ENCODE measurements around the gene MBTD1.
"Not testable (repeated sequence)": the region's sequence is repeated elsewhere in the genome, so short reads cannot be mapped to it uniquely, and the experiment has no call there.

MBTD1 gene

DNA sequence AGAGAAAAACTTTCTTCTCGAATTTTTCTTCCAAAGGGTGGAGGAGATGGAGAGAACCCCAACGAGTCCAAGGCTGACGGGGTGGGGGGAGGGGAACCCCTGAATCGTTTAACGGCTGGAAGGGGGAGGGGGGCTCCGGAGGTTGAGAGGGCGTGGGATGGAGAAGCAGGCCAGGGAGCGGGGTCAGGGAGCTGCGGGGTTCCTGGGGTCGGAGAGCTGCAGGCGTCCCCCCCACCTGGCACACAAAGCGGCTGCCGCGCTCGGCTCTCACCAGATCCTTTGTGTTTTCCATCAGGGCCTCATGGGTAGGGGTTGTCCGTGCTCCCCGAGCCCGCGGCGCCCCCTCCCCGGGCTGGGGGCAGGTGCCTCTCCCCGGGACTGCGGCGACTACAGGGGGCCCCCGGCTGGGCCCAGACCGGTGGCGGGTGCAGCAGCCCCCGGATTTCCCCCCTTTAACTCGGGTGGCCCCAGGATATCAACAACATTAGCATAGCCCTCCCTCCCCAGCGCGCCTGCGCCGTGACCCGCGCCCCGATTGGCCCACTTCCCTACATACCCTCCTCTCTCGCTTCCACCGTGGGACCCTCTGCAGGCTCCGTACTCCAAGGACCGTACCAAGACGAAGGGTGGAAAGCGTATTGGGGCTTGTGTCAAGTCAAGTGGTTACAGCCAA, at the start of gene MBTD1:
TSS of gene MBTD1 (minus strand) at position 486 of the 673 bp plus-strand sequence. CDS start 34,888 bp downstream, outside the sequence.
- peak; percentile 86 for DNase-seq (ENCODE audit: low read depth)

DNA sequence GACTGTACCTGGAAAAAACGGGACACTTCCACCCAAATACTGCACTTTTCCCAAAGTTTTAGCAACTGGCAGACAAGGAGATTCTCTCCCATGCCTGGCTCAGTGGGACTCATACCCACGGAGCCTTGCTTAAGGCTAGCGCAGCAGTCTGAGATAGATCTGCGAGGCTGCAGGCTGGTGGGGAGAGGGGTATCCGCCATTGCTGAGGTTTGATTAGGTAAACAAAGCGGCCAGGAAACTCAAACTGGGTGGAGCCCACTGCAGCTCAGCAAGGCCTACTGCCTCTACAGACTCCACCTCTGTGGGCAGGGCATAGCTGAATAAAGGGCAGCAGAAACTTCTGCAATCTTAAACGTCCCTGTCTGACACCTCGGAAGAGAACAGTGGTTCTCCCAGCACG, 45.3 kb upstream of the MBTD1 start:
- DNase-seq (ENCODE audit: low read depth) = no peak

DNA sequence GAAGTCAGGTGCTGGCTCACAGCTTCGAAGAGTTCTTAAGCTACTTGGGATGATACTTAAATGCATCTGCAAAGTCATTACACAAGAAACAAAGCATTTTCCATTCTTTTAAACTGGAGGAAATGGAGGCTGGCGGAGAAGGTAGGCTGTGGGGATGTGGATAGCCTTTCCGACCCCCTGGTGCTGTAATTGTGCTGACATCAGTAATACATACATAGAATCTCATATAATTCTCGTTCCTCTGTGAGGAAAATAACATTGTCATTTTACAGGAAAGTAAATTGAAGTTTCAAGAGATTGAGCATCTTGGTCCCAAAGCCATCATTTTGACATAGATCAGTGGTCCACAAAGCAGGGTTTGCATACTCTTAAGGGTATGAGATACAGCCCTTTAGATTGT, 40.0 kb upstream of the MBTD1 start:
- DNase-seq (ENCODE audit: low read depth) = no peak

DNA sequence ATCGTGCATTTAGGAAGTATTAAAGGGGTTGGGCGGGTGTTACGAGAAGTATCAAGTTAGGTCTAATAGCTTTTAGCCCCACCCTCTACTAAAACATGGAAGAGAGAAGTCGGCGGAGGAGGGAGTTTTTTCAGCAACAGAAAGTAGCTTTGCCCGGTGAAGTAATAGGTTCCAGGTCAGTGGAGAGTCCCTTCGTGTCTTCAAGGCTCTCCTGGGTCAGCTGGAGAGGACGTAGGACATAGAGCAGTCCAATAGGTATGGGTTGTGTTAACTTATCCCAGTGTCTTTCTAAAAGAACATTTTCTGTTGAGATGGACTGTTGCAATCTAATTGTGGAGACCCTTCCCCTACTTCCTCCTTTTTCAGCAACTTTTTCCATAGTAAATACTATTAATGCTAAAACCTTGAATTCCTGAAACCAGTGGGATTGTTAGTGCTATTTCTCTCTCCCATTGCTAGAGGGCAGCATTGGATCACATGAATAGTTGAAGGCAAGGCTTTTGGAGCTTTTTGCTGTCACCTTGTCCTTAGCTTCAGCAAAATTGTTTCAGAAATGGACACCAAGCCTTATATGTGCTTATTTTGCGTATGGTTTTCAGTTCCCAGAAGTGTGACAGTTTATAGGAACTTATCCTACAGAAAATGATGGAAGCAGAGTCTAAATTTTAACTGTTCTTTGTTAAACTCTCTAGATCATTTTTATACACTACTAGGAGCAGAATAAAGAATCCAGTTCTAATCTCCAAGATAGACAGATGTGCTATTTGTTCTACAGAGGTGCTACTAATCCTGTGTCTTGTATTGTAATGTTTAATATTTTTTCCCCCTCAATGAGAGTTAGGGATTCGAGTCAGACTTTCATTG, 38.9 kb upstream of the MBTD1 start:
- DNase-seq (ENCODE audit: low read depth) = no peak

DNA sequence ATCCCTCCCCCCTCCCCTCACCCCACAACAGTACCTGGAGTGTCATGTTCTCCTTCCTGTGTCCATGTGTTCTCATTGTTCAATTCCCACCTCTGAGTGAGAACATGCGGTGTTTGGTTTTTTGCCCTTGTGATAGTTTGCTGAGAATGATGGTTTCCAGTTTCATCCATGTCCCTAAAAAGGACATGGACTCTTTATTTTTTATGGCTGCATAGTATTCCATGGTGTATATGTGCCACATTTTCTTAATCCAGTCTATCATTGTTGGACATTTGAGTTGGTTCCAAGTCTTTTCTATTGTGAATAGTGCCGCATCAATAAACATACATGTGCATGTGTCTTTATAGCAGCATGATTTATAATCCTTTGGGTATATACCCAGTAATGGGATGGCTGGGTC, 34.5 kb upstream of the MBTD1 start:
- DNase-seq (ENCODE audit: low read depth) = not testable (repeated sequence)

DNA sequence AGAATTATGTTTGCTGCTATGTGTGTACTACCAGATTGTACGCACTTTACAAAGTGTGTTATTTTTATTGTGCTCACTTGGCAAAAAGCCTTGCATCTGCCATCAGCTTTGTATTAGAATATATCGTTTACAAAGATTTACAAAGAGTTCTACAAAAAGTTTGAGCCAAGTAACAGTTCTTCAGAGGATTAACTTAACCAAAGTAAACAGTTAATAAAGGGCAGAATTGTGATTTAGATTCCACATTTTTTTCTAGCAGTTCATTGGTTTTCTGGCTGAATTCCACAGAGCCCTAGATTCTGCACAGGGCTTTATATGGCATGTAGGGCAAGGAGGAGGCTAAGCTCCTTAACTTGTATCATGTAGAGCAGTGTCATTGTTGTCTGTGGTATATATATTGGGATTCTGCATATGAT, 29.9 kb upstream of the MBTD1 start:
- no peak for DNase-seq (ENCODE audit: low read depth)

DNA sequence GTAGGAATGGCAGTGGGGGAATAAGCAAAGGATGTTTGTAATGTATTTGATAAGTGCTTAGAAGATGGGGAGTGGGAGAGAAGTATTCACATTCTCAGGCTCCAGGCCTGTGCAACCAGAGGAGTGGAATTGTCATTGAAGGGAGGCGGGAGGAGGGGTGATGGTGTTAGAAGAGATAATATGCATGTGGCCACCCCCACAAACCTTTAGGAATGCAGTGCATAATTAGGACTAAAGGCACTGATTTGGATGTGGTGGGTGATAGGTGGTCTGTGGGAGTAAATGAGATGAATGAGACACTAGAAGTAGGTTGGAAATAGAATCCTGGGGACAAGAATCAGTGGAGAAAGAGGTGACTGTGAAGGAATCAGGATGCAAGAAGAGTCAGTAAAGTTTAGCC, 27.6 kb upstream of the MBTD1 start:
- no peak for DNase-seq (ENCODE audit: low read depth)

DNA sequence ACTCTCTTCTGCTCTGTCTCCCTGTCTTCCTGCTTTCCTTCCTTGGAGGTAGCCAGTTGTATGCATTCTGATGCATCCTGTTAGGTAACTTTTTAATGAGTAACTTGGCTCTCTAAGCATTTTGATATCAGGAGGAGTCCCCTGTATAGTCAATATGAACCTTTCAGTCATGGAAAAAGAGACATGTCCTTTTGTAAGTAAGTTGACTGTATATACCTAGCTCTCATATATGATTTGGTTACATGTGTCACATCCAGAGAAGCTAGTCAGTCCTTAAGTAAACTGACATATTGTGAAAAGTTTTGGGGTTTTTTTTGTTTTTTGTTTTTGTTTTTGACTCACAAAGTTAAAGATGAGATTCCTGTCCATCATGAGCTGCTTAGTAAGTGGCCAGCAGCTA, 19.3 kb upstream of the MBTD1 start:
- no peak for DNase-seq (ENCODE audit: low read depth)

DNA sequence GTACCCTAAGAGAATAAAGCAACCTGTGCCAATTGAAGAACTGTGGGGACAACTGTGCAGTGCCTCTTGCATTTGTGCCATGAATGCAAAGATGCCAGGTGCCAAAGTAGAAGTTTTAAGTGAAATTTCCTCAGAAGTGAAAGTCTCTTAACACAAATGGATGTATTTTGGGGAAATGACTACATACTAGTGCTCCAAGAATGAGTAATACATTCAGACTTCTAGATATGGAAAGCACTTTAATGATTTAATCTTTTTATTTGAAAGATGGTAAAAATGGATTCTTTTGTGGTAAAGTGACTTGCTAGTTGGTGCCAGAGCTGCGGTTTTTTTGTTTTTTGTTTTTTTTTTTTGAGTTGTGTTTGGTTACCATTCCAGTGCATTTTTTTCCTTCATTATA, 15.5 kb upstream of the MBTD1 start:
- no peak for DNase-seq (ENCODE audit: low read depth)

DNA sequence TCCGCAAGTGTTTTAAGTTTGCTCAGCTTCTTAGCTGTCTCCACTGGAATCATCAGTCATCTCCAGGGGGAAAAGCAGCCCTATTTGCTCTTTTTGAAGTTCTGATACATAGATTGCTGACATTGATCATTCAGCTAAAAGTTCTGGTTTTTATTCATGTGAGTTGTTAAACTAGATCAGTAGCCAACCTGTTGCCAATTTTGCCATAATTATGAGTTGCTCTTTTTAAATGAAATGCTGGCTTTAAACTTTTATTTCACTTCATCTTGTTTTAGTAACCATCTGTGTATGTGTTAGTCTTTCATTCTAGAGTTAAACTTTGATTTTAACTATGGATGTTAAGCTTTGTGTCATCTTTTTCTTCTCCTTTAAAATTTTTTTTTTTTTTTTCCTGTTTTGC, 13.0 kb upstream of the MBTD1 start:
- no peak for DNase-seq (ENCODE audit: low read depth)

DNA sequence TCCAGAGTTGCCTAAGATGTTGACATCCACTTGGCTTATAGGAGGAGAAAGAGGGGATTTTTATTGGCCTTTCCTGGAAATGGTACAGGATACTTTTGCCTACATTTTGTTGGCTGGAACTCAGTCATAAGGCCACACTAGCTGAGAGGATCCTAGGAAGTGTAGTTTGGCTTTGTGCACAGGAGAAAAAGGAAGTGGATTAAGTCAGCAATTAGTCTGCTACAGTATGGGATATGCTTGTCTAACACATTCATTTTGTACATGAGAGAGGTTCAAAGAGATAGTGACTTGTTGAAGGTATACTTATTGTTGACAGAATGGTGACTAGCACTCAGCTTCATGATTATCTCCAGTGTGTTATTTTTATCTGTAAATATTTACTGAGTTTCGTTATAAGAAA, 10.8 kb upstream of the MBTD1 start:
- no peak for DNase-seq (ENCODE audit: low read depth)

DNA sequence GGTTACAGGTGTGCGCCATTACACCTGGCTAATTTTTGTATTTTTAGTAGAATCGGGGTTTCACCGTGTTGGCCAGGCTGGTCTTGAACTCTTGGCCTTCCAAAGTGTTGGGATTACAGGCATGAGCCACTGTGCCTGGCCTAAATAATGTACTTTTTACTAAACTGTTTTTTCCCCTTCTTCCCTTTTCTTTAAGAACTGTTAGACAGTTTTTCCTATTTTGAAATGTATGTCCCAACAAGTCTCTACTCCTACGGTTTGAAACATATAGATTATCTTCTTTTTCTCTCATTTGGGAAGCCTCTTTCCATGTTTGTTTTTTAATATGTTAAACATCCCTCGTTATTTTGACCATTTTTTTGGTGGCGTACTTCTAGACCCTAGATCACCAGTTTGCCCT, 10.1 kb upstream of the MBTD1 start:
- DNase-seq (ENCODE audit: low read depth) = no peak

DNA sequence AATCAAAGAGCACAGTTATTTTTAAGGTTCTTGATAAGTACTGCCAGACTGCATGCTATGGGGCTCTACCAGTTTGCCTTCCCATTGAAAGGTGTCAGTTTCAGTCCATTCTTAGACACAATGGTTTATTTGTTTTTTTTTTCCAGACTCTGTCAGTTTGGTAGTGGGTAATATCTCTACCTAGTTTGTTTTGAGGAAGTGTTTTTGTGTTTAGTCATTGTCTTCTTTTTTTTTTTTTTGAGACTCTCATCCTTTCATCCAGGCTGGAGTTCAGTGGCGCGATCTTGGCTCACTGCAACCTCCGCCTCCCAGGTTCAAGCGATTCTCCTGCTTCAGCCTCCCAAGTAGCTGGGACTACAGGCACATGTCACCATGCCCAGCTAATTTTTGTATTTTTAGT, 4.6 kb upstream of the MBTD1 start:
- not testable (repeated sequence) for DNase-seq (ENCODE audit: low read depth)

DNA sequence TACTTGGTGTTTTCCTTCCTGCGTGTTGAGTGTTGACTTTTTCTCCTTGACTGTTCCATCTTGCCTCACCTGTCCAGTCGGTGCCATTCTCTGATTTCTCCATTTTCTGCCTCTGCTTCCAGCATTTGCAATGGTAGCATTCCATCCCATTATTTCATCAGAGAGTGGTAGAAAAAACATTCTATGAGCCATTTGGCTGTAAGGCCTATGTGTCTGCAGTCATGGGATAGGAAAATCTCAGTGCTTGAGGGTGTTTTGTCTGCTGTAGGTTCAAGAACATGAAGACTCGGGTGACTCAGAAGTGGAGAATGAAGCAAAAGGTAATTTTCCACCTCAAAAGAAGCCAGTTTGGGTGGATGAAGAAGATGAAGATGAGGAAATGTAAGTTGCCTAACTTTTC, 3.2 kb upstream of the MBTD1 start:
- no peak for DNase-seq (ENCODE audit: low read depth)

DNA sequence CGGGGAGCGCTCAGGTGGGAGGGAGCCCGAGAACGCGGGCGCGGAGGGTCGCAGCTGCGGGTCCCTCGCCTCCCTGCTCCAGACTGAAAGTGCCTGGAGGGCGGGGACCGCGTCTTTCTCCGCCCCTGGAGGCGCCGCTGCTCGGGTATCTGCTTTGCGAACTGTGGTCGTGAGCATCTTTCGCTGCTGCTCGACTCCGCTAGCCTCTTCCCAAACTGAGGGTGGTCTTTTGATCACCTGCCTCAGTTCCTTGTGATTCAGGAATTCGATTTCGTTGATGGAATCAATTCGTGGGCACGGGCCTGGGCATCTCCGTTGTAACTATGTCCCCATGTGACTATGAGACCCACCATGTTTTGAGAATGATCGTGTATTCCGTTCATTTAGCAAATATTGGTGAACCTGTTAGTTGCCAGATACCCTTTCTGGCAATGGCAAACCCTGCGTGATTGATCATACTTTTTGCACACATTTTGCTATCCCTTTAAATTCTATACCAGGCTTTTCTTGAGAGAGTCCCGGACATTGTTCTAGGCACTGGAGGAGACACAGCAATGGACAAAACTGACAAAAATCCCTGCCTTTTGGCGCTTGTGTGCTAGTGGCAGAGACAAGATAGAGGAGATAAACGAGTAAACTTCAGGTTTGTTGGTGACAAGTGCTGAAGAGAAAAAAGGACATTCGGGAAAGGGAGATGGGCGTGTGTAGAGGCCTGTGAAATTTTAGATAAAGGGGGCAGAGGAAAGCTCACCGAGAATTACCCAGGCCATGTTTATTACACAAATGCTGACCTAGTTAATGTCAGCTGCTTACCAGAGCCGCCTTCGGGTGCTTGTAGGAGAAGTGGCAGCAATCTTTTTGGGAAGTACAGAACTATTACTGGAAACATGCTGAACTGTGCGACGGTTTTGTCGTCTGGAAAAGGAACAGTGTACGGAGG, 1.4 kb upstream of the MBTD1 start:
- DNase-seq (ENCODE audit: low read depth) = no peak

DNA sequence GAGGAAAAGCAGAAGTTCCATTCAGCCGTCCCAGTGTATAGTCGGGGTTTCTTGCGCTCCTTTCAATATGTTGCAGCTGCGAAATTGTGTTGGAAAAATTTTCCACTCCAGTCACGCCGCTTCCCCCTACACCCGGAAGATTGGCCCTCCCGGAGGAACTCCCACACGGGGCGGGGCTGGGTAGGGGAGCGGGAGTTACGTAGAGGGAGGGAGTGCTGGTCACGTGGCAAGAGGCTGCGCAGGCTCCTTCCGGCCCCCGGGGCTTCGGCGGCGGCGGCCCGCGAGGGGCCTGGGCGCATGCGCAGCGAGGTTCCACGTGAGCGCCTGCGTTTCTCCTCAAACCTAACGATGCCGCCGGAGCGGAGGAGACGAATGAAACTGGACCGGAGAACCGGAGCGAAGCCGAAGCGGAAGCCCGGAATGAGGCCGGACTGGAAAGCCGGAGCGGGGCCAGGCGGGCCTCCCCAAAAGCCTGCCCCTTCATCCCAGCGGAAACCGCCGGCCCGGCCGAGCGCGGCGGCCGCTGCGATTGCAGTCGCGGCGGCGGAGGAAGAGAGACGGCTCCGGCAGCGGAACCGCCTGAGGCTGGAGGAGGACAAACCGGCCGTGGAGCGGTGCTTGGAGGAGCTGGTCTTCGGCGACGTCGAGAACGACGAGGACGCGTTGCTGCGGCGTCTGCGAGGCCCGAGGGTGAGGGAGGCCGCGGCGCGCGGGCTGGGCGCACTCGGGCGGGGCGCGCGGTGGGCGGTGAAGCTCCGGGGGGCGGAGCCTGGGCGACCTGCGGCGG, 581 bp upstream of the MBTD1 start, which contains the start of gene UTP18:
TSS of gene UTP18 (plus strand) at position 310 of the 787 bp plus-strand sequence. CDS start at position 349, 39 bp downstream.
- DNase-seq (ENCODE audit: low read depth) = peak; percentile 96

DNA sequence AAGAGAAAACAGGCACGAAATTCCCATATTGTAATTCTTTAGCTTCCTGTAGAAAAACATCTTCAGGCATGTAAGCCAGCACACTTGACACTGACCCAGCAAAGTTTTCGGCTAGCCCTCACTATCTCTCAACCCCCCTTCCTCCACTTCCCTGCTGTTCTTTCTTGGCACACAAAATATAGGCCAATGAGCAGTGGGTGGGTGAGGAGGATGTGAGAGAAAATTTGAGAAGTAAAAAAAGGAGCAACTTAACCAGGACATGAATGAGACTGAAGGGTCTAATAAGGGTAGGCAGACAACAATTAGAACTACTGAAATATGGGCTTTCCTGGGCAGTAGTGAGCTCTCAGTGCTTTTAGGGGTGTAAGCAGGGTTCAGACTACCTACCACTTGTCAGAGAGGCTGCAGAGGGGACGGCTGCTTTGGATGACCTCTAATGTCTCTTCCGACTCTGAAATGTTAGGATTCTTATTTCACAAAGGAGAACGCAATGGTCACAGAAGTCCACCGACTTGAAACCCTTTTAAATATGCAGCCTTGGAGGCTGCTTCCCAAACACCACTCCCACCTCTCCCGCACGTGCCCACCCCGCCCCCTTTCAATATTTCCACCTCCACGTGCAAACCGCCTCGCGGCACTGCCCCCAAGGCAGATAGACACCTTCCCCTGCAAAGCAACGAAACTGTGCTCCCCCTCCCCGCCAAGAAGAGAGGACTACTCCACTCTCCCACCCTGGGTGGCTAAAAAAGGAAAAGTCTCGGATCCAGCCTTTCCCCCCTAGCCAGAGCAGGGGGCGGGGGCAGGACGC, 889 bp downstream of the MBTD1 start:
- DNase-seq (ENCODE audit: low read depth) = no peak

DNA sequence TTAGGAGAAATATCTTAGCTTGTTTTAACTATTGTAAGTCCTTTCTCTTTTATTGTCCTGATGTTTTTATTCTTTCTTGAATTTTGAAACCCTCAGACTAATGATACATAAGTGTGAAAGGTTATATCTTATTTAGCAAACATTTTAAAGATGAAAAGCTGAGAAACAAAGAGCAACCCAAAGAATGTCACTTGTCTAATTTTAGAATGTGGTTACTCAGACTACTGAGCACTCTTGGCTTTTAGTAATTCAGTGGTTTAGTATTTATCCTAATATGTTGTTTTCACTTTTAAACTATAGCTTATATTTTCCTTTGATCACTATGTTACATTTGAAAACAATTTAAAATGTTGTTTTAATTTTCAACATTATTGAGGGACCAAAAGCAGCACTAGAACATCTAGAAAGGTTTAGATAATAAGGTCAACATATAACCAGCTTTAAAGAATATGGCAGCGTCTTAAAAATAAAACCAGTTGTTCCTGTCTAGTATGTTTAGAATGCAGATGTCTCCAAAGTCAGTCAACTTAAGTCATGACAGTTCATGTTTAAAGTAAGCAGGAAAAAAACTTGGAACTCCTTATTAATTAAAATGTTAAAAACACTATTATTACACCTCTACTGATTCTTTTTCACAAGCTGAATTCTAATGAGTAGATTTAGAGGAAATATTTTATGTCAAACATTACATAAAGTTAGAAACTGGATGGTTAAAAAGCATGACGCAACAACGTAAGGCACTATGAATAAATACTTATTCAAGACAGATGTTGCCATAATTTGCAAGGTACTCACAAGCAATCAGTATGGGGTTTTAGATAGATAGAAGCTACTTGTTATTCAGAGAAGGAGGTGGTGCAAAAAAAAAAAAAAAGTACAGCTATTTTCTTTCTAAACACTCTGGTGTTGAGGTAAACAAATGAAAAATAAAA, 2.4 kb downstream of the MBTD1 start:
- no peak for DNase-seq (ENCODE audit: low read depth)

DNA sequence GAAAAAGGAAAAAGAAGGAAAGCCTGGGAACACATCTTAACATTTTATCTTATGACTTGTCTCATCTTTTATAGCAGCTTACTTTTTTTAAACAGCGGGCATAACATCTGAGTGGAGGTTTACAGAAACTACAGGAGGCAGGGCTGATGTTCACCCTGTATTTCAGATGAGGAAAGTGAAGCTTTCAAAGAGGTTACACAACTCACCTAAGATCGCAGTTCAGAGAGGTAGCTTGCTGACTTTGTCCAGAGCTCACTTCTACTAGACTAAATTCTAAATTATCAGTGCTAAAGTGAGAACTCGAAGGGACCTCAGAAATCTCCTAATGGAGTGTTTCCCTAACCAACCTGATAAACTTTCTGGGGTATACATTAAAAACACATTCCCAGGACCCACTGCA, 3.7 kb downstream of the MBTD1 start:
- DNase-seq (ENCODE audit: low read depth) = no peak

Measured in stimulated activated CD8-positive, alpha-beta memory T cell treated with anti-CD3 and anti-CD28 coated beads, Interleukin-12 subunit alpha, Interleukin-12 subunit beta, amount 100 ng/mL, for 4 hours (primary cell).